Pulmonary artery endothelial cell (primary cell): ENCODE data around the gene KRT33A. TPM values are rescaled to one million over a fixed set of nuclear protein-coding genes. Genes with fewer than 3 reads are reported as not detected.

Experiments used
- DNase-seq: peaks from one replicate; pipeline ENCODE4 v3.0.0-alpha.2; 2011; ENCODE audit warnings: low read depth, low spot score
- total RNA-seq: library from RNA; depleted of rRNA; stranded (reverse); fragments of >200 nt; gene quantifications from 2 replicates; pipeline ENCODE4 v1.2.3, GENCODE V29; 2014

The KRT33A gene
- total RNA-seq, 1 donor from 2014 or later, result not detected

DNA sequence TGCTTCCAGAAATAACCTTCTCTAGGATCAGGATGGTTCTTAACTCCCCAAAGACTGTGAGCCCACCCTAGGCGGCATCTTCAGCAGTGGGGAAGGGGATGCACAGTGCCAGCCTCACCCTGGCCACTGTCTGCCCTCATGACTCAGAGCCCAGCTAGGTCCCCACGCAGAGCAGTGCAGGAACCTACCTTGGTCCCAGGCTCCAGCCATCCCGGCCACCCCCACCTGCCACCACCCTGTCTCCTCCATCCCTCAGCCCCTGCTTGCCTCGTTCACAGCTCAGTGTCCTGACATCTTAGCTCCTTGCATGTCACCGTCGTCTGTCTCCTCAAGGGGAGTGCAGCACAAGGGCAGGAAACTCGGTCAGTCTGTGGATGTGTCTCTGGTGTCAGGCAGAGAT lies 19.0 kb downstream of the KRT33A start:
- DNase-seq, result no peak

DNA sequence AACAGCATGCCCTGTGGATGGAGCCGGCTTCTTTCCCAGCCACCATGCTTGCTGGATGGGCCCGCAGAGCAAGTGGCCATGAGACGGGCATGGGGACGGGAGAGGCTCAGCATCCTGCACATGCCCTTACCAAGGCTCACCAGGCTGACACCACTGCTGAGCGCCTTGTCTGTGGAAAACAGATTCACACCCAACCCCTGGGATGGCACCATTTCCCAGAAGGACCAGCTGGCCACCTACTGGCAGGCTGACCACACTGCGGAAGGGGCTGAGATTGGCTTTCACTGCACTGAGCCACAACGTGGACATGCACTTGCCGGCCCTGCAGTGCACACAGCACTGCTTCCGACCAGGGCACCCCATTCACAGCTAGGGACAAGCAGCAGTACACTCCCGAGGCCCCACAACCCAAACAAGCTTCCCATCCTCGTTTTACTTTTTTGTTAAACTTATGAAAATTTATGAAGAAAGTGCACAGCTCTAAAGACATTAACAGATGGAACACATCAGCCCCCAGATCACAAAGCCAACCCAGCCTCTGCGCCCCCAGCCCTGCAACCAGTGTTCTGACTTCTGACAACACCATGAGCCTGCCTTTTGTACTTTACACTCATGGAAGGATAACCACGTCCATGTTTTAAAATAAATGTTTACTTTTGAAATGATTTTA lies 21.2 kb downstream of the KRT33A start:
- DNase-seq, result no peak

DNA sequence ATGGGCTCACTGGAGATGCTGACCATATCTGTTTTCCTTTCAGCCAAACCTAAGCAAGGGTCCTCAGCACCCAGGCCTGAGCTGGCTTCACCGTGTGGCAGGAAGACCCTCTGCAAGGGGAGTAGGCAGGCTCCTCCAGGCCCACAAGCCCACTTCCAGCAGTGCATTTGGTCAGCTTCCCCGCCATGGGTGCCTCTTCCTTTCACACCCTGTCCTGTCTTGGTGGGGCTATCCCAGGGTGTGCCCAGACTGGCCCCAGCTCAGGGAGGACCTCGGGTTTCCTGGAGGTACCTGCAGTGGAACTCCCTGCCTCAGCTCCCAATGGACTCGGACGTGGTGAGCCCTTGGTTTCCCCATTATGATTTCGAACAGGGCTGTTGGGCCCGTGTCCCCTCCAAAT lies 22.4 kb downstream of the KRT33A start:
- no peak for DNase-seq

DNA sequence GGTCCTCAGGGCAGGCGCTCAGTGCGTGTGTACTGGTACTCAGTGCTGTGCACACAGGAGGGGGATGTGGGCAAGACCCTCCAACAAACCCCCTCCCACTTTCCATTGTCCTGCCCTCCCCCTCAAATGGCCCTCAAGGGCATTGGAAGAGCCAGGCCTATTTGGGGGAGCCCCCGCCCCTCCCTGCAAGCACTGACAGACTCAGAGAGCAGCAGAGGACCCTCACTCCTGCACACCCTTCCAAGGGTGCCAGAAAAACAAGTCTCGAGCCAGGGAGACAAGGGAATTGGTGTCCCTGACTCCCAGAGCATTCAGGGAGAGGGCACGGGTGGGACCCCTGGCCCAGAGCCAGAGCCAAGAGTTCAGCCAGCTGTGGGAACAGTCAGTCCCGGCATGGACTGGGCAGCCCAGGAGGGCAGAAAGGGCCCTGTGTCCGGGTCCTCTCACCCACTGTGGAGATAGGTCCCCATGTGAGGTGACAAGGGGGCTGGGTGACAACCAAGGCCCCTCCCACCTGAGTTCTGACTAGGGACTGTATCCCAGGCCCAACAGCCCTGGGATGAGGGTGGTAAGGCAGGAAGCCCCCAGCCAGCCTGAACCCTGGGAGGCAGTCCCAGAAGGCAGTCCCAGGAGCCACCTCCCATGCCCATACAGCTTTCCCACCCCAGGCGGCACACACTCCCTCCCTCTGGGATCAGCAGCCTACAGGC lies 23.1 kb downstream of the KRT33A start:
- no peak for DNase-seq

DNA sequence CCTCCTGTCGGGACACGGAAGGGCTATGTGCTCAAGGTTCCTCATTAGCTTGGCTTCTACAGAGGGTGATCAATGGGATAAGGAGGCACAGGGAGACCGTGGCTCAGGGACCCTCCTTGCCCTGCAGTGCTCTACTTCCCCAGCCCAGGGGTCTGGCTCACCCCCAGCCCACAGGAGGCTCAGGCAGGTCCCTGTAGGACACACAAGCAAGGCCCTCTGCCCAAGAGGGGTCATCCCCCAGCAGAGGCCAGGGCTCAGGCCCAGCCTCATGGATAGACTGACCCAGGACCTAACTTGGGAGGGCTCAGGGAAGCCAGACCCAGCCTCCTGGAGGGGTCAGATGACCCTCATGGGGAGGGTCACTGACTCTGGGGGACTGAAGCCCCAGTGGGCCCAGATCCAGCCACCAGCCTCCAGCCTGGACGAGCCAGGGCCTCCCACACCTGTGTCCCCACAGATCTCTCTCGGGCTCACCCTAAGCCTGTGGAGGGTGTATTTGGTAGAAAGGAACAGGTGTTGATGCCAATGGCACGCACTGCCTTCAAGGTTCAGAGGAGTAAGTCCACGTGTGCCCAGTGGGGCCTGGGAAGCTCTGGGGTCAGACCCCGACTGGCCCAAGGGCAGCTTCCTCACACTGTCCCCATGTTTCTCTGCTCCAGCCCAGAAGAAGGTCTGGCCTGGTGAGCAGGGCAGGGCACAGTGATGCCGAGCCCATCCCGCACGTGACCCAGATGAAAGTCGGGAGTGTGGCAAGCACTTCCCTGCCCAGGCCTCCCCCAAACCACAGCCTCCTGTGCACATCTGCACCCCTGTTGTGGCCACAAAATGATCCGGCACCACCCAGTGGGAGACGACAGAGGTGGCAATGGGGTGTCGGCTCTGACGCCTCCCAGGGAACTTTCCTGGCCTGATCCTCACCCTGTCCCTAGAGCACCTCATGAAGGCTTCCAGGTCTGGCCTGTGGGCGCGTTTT lies 24.2 kb downstream of the KRT33A start:
- DNase-seq, result no peak

DNA sequence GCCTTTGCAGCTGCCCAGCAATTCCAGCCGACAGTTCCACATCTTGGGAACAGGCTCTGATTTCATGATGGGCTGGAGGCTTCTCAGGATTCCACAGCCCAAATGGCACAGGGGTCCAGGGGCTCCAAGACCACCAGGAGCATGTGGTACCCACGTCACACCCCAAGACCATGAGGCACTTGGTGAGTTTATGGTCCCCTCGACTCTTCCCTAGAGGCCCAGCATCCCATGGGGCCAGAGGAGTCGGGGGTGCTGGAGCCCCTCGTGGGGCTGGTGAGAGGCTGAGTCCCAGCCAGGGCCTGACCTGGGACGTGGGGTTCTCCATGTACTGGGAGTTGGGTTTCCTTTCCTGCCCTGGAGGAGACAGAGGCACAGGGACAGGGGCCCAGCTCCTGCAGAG lies 25.0 kb downstream of the KRT33A start:
- no peak for DNase-seq

DNA sequence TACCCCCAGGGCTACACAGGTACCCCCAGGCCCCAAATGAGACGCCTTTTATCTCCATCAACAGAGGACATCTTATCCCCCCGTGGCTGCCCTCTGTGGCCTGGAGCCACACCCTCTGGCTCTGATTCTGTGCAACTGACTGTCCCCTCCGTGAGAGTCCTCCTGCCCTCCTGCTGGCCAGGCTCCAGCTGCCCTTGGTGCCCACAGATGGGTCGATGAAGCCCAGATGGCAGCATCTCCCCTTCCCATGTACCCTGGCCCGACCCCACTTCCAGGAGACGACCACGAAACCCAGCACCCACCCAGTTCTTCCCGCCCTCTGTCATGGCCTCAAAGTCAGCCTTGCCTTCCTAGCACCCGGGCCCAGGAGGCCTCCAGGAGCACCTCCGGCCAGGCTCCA lies 25.5 kb downstream of the KRT33A start:
- DNase-seq, result no peak

DNA sequence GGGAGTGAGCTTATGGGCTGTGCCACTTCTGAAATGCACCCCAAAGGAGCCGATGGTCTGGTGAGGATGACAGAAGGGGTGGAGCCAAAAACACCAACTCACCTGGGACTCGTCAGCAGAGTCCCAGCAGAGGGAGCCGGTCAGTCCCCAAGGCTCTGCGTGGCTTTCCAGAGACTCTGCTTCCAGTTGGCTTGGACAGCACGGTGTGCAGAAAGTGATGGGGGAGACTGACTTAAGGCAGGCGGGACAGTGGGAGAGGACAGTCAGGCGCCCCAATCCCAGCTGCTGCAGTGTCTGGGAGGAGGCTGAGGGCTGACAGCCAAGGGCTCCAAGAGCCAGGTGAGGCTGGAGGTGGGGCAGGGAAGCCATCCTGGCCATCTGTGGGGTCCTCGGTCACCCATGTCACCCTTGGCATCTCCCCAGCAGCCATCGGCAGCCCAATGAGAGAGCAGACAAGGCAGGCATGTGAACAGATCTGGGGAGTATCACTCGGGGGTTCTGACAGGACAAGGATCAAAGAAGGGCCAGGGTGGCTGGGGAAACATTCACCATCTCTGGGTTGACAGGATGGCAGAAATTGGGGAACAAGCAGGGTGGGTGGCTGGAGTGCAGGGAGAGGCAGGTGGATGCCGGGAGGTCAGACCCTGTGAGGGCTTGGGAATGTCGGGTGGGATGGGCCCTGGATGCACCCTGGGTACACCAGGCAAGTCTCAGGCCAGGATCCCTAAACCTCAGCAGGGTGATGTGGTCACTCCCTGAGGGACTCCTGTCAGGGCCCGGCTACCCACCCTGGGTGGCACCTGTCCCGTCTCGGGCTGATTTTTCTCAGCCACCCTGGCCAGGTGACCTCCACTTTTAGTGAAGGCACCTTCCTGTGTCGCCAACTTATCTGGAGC lies 26.2 kb downstream of the KRT33A start:
- no peak for DNase-seq

DNA sequence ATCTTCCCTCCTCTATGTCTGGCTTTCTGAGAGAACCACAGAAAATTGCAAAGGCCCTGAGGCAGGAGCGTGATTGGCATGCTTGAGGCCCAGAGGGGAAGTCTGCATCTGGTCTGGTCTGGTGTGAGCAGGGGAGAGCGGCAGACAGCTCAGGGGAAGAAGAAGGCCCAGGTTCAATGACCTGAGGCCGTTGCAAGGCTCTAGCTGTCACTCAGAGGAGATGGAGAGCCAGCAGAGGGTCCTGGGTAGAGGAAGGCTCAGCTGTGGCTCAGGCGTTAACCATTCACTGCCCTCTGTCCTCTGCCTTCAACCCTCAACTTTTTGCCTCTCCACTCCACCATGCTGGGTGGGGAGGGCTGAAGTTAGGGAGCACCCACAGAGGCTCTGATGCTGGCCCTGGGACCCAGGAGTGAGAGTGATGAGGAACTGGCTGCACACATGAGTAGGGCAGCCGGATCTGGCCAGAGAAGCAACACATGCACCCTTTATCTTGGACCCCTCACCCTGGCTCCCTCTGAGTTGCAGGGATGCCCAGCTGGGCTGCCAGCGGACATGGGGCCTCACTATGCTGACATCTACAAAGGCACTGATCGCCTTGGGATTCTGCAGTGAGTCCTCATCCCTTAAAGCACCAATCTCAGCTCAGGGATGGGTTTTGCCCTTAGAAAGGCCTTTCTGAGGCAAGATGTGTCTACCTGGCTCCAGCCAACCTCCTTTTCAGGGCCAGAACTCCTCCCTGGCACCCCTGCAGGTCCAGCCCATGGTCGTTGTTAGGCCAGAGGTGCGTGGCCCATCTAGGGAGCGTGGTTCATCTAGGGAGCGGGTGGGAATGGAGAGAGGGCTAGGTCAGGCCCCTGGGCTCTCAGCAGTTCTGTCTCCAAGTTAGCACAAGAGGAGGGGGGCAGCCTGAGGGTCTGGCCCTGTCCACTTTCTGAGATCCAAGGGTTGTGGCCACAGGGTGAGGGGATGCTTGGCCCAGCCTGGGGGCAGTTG lies 27.4 kb downstream of the KRT33A start:
- DNase-seq, result no peak

DNA sequence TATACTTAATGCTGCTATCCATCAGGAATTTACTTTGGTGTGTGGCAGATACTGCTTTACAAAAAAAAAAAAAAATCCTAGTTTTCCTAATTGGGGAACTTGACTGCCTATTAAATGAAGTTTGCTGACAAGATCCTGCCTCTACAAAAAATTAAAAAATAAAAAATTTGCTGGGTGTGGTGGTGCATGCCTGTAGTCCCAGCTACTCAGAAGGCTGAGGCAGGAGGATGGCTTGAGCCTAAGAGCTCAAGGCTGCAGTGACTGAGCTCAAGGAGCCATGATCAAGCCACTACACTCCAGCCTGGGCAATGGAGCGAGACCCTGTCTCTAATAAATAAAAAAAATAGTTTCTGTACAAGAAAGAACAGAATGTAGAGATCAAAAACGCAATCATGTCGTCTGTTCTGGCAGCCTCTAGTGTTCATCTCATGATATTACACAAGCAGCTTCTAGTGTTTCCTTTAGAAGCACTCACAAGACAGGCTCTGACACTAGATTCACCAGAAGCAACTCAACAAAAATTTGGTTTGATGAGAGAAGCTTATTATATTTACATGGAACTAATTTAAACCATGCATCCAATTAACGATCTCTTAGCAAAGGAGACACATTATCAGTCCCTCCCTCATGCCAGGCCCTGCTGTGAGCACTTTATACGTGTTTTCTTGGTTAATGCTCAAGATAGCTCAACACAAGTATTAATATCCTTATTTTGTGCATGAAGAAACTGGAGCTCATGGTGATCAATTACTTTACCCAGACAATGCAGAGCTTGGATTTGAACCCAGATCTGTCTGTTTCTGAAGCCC lies 28.3 kb downstream of the KRT33A start:
- no peak for DNase-seq

DNA sequence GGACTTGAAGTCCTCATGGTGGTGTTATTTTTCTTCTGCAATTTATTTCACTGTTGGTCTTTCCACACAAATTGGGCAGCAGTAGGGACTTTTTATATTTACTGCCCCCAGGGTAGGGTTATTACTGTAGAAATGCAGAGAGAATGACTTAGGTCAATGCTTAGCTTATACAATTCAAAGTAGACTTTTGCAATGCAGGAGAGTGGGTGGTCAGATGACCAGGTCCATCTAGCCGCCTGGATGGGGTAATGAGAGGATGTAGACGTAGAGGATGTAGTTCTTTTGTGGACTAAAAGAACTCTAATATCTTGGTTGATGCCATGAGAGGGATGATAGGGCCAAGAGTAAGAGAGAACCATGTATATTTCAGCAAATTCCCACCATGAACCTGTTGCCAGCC lies 32.4 kb downstream of the KRT33A start:
- DNase-seq, result no peak

DNA sequence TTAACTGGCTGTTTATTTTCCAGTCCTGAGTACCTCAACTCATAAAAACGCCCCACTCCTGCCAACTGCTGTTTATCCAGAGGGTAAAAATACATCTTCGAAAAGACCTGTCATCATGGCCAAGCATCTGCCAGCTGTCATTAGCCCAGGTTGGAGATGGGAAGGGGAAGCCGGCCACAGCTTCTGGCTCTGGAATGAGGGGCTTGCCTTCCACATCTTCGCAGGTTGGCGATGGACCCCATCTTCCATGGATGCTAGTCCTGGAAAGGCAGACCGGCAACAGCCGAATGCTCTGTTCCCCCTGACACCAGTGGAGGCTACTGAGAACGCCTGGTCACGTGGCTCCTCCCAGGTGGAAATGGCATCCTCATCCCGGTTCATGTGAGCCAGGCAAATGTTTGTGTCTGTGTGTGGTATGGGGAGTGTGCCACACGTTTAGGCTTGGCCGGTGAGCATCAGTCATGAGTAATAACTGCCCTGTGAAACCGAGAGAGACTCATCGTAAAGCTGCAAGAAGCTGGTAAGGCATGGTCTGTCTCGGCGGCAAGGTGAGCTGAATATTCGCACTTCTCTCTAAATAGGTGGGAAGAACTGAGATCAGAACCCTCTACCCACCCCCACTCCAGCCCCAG lies 34.7 kb downstream of the KRT33A start:
- no peak for DNase-seq

DNA sequence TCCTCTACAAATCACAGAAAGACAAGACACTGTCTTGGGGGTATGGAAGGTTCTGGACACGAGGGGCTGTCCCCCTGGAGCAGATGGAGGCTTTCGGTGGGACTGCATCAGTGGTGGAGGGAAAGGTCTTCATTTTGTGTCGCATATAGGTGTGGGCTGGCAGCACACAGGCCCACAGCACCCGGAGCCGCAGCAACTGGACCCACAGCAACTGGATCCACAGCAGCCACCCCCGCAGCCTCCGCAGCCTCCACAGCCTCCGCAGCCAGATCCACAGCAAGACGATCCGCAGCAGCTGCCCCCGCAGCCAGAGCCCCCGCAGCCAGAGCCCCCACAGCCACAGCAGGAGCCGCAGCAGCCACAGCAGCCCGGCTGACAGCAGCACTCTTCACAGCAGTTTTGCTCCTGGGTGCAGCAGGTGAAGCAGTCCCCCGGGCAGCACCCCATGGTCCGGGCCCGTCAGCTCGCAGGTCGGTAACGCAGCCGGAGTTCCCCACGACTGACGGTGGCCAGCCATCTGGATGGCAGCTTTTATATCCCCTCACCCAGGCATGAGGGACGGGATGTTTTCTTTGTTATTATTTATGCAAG lies 35.3 kb downstream of the KRT33A start, which contains the start of gene KRTAP17-1:
Gene KRTAP17-1 (minus strand): TSS at position 507 of the 591 bp plus-strand sequence. CDS start 60 bp downstream, at position 447.
- no peak for DNase-seq

DNA sequence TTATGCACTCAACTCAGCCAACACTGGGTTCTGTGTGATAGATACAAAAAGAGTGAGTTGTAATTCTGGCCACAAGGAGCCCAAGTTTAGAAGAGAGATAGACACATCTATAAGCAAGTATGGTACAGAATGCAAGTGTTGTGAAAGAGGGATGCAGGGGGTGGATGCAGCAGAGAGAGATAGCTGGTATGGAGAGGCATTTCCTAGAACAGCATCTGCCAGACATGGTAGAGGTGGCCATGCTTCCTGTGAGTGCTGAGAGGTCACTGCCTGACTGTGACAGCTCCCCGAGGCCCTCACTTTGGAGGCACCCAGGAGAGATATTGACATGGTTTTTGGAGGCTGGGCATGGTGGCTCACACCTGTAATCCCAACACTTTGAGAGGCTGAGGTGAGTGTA lies 39.5 kb downstream of the KRT33A start:
- DNase-seq, result no peak

DNA sequence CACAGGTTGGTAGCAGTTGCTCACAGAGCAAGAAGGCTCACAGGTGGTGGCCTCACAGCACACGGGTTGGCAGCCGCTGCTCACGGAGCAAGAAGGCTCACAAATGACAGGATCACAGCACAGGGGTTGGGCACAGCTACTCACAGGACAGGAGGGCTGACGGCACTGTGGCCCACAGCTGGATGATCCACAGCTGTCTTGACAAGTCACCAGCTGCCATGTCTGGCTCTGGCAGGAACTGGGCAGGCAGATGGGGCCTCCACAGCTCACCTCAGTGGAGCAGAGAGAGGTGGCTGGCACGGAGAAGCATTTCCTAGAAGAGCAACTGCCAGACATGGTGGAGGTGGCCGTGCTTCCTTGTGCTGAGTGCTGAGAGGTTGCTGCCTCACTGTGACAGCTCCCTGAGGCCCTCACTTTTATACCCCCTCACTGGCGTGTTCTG lies 41.7 kb downstream of the KRT33A start, which contains the start of gene KRTAP16-1:
Gene KRTAP16-1 (minus strand): TSS at position 392 of the 442 bp plus-strand sequence. CDS start 56 bp downstream, at position 336.
- DNase-seq, result no peak

DNA sequence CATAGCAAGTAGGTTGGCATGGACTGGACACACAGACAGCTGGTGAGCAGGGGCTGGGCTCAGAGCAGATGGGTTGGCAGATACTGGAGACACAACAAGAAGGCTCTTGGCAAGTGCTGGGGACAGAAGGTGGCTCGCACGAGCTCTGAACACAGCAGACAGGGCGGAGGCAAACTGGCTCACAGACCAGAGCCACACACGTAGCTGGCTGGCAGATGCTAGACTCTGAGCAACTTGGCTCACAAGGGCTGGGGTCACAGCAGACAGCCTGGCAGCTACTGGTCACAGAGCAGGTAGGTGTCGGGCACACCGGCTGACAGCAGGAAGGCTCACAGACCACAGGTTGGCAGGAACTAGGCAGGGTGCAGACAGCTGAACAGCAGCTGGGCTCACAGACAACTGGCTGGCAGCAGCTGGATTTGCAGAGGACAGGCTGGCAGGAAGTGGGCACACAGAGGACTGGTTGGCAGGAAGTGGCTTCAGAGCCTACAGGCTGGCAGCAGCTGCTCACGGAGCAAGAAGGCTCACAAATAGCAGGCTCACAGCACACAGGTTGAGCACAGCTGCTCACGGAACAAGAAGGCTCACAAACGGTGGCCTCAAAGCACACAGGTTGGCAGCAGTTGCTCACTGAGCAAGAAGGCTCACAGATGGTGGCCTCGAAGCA lies 42.2 kb downstream of the KRT33A start:
- DNase-seq, result no peak

DNA sequence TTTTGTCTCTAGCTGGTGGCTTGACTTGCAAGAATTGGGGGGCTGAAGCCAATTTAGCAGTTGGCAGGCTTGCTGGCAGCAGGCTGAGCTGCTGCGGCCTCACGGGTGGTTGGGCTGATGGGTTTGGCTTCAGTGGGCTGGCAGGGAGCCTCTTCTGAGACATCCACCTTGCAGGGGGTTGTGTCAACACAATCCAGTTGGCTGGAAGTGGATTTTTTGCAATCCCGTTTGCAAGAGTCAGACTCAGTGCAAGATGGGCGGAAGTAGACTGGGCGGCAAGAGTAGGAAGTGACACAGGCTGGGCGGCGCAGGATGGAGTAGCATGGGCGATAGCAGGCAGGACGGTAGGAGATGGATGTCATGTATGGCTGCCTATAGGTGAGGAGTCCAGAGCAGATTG lies 43.0 kb downstream of the KRT33A start:
- no peak for DNase-seq
